MM.1S (cell line): ENCODE results near the gene IL1A.

Experiments used
- DNase-seq: peaks from one replicate; pipeline ENCODE4 v3.0.0-alpha.2; 2015
- H2AFZ ChIP-seq: fragments of 300-600 bp; sonication (generic); 2 replicates; pipeline ENCODE4 v1.6.0; 2016; ENCODE audit warnings: antibody characterized with exemption, low read length
- H3F3A ChIP-seq: fragments of 300-600 bp; sonication (generic); 2 replicates; pipeline ENCODE4 v1.6.1; 2016; ENCODE audit warnings: mild to moderate bottlenecking, antibody characterized with exemption, low read length, moderate library complexity, mixed read lengths; ENCODE audit not compliant: insufficient read depth
- H3K27ac ChIP-seq: fragments of 300-600 bp; sonication (generic); 2 replicates; pipeline ENCODE4 v1.5.1; 2016; ENCODE audit warnings: mild to moderate bottlenecking, low read length
- H3K27me3 ChIP-seq: fragments of 300-600 bp; sonication (generic); replicated peaks from 2 replicates; pipeline ENCODE4 v1.6.0; 2016; ENCODE audit warnings: low read length; ENCODE audit not compliant: insufficient read depth
- H3K36me3 ChIP-seq: fragments of 300-600 bp; sonication (generic); replicated peaks from 2 replicates; pipeline ENCODE4 v1.6.1; 2016; ENCODE audit warnings: mild to moderate bottlenecking, low read length, mixed read lengths; ENCODE audit not compliant: insufficient read depth
- H3K4me1 ChIP-seq: fragments of 300-600 bp; sonication (generic); 2 replicates; pipeline ENCODE4 v1.6.1; 2016; ENCODE audit warnings: low read length, mixed read lengths
- H3K4me2 ChIP-seq: fragments of 300-600 bp; sonication (generic); 2 replicates; pipeline ENCODE4 v1.6.0; 2016; ENCODE audit warnings: low read depth, low read length
- H3K4me3 ChIP-seq: fragments of 300-600 bp; sonication (generic); 2 replicates; pipeline ENCODE4 v1.5.1; 2016; ENCODE audit warnings: low read length, mixed read lengths
- H3K79me2 ChIP-seq: fragments of 300-600 bp; sonication (generic); 2 replicates; pipeline ENCODE4 v1.6.1; 2016; ENCODE audit warnings: mixed run types, low read length, mixed read lengths
- H3K9ac ChIP-seq: fragments of 300-600 bp; sonication (generic); 2 replicates; pipeline ENCODE4 v1.6.1; 2016; ENCODE audit warnings: low read length, mixed read lengths
- H3K9me2 ChIP-seq: fragments of 300-600 bp; sonication (generic); replicated peaks from 2 replicates; pipeline ENCODE4 v1.6.1; 2016; ENCODE audit warnings: mild to moderate bottlenecking, low read length, mixed read lengths; ENCODE audit not compliant: insufficient read depth
- H3K9me3 ChIP-seq: fragments of 300-600 bp; sonication (generic); replicated peaks from 2 replicates; pipeline ENCODE4 v1.6.1; 2016; ENCODE audit warnings: mild to moderate bottlenecking, low read length, mixed read lengths; ENCODE audit not compliant: insufficient read depth
- H4K20me1 ChIP-seq: fragments of 300-600 bp; sonication (generic); 2 replicates; pipeline ENCODE4 v1.6.1; 2016; ENCODE audit warnings: mild to moderate bottlenecking, low read length, moderate library complexity, mixed read lengths; ENCODE audit not compliant: insufficient read depth
- CTCF ChIP-seq: fragments of 300-600 bp; sonication (generic); IDR thresholded peaks from 2 replicates; pipeline ENCODE4 v1.5.1; 2016; ENCODE audit warnings: antibody characterized with exemption, low read length, mixed read lengths
- EZH2 ChIP-seq: fragments of 300-600 bp; sonication (generic); optimal IDR thresholded peaks from 2 replicates; pipeline ENCODE3; 2017; ENCODE audit warnings: low read depth, mild to moderate bottlenecking, antibody characterized with exemption, low read length, mixed read lengths
- EZH2phosphoT487 ChIP-seq: fragments of 300-600 bp; sonication (generic); IDR thresholded peaks from 2 replicates; pipeline ENCODE4 v1.6.1; 2018; ENCODE audit warnings: antibody characterized with exemption, low read length

IL1A gene

GRCh38 chr2:112782234-112782799, 2.0 kb downstream of the IL1A start:
- Histone ChIP-seq H3K27me3 (no peaks in the 10 kb centered on the region), H3F3A (no peaks in the 10 kb centered on the region), H3K27ac (no peak overlapping the region), H3K9ac (no peak overlapping the region), H3K9me2 (no peaks in the 10 kb centered on the region), H3K4me1 (no peaks in the 10 kb centered on the region), H4K20me1 (no peaks in the 10 kb centered on the region), H3K4me3 (no peak overlapping the region), H2AFZ (no peak overlapping the region), H3K4me2 (no peak overlapping the region), H3K79me2 (no peaks in the 10 kb centered on the region), H3K36me3 (no peaks in the 10 kb centered on the region), H3K9me3 (no peaks in the 10 kb centered on the region)
- TF ChIP-seq CTCF (no peak), EZH2phosphoT487 (no peak), EZH2 (no peak)
- DNase-seq = peak; percentile 27

GRCh38 chr2:112779598-112779997, 4.7 kb downstream of the IL1A start:
- no peaks in the 10 kb centered on the region for H3F3A ChIP-seq
- no peak overlapping the region for H3K9ac ChIP-seq
- H3K9me3 ChIP-seq = no peaks in the 10 kb centered on the region
- H3K4me2 ChIP-seq = no peak overlapping the region
- H3K4me3 ChIP-seq = no peak overlapping the region
- TF ChIP-seq EZH2 (no peak), CTCF (no peak), EZH2phosphoT487 (no peak)
- H3K9me2 ChIP-seq = no peaks in the 10 kb centered on the region
- H3K4me1 ChIP-seq = no peaks in the 10 kb centered on the region
- DNase-seq = no peak
- no peaks in the 10 kb centered on the region for H4K20me1 ChIP-seq
- H3K36me3 ChIP-seq = no peaks in the 10 kb centered on the region
- H3K79me2 ChIP-seq = no peaks in the 10 kb centered on the region
- H3K27me3 ChIP-seq = no peaks in the 10 kb centered on the region
- H3K27ac ChIP-seq = no peak overlapping the region
- no peak overlapping the region for H2AFZ ChIP-seq

GRCh38 chr2:112777036-112777435, 7.3 kb downstream of the IL1A start:
- Histone ChIP-seq H3K27ac (no peak overlapping the region), H2AFZ (no peak overlapping the region)

More at GRCh38 chr2:112777036-112777435, 7.3 kb downstream of the IL1A start:
- H3K79me2 ChIP-seq = no peaks in the 10 kb centered on the region
- H3K4me2 ChIP-seq = no peak overlapping the region
- H3K4me3 ChIP-seq = no peak overlapping the region
- no peaks in the 10 kb centered on the region for H3K9me3 ChIP-seq
- no peak overlapping the region for H3K9ac ChIP-seq
- TF ChIP-seq EZH2phosphoT487 (no peak), CTCF (no peak), EZH2 (no peak)
- H3K9me2 ChIP-seq = no peaks in the 10 kb centered on the region
- DNase-seq = no peak
- H3K4me1 ChIP-seq = no peaks in the 10 kb centered on the region
- H4K20me1 ChIP-seq = no peaks in the 10 kb centered on the region
- no peaks in the 10 kb centered on the region for H3F3A ChIP-seq
- no peaks in the 10 kb centered on the region for H3K36me3 ChIP-seq
- H3K27me3 ChIP-seq = no peaks in the 10 kb centered on the region
